DOHH2 (cell line): ENCODE measurements around the gene E2F3.

ENCODE experiments used
- H3F3A ChIP-seq: fragments of 200-600 bp; sonication (generic), shearing (Covaris generic); 2 replicates; pipeline ENCODE4 v1.6.0; 2016; ENCODE audit warnings: antibody characterized with exemption, mild to moderate bottlenecking; ENCODE audit not compliant: control insufficient read depth, insufficient read depth
- H3K27ac ChIP-seq: fragments of 200-600 bp; sonication (generic); 2 replicates; pipeline ENCODE4 v1.5.1; 2014; ENCODE audit warnings: low read depth, mild to moderate bottlenecking, low read length, moderate library complexity
- H3K27me3 ChIP-seq: fragments of 200-600 bp; sonication (generic); 2 replicates; pipeline ENCODE4 v1.6.1; 2014; ENCODE audit warnings: mild to moderate bottlenecking, low read length, mixed read lengths; ENCODE audit not compliant: control insufficient read depth
- H3K36me3 ChIP-seq: fragments of 200-600 bp; sonication (generic); 2 replicates; pipeline ENCODE4 v1.6.1; 2014; ENCODE audit warnings: mild to moderate bottlenecking, low read length, moderate library complexity, mixed read lengths; ENCODE audit not compliant: control insufficient read depth
- H3K4me1 ChIP-seq: fragments of 200-600 bp; sonication (generic); 2 replicates; pipeline ENCODE4 v1.6.1; 2014; ENCODE audit warnings: mild to moderate bottlenecking, low read length, mixed read lengths; ENCODE audit not compliant: control insufficient read depth
- H3K4me2 ChIP-seq: fragments of 200-600 bp; sonication (generic); 2 replicates; pipeline ENCODE4 v1.6.0; 2014; ENCODE audit warnings: mild to moderate bottlenecking, low read length, moderate library complexity
- H3K4me3 ChIP-seq: fragments of 200-600 bp; sonication (generic); 2 replicates; pipeline ENCODE4 v1.5.1; 2014; ENCODE audit warnings: mild to moderate bottlenecking, low read length, mixed read lengths
- H3K79me2 ChIP-seq: fragments of 200-600 bp; sonication (generic); 2 replicates; pipeline ENCODE4 v1.6.1; 2014; ENCODE audit warnings: mild to moderate bottlenecking, low read length, mixed read lengths; ENCODE audit not compliant: control insufficient read depth
- H3K9me2 ChIP-seq: fragments of 200-600 bp; sonication (generic); replicated peaks from 2 replicates; pipeline ENCODE4 v1.6.1; 2014; ENCODE audit warnings: mild to moderate bottlenecking, low read length, mixed read lengths; ENCODE audit not compliant: control insufficient read depth
- H3K9me3 ChIP-seq: fragments of 200-600 bp; sonication (generic); 2 replicates; pipeline ENCODE4 v1.6.1; 2014; ENCODE audit warnings: antibody characterized with exemption, low read length, mixed read lengths; ENCODE audit not compliant: control insufficient read depth, insufficient read depth
- H4K20me1 ChIP-seq: fragments of 200-600 bp; sonication (generic); 2 replicates; pipeline ENCODE4 v1.6.0; 2014; ENCODE audit warnings: low read depth, mild to moderate bottlenecking, antibody characterized with exemption, low read length, moderate library complexity; ENCODE audit not compliant: control insufficient read depth, insufficient read depth
- EZH2phosphoT487 ChIP-seq: fragments of 200-600 bp; sonication (generic); IDR thresholded peaks from 2 replicates; pipeline ENCODE4 v1.6.1; 2017; ENCODE audit warnings: borderline replicate concordance, mild to moderate bottlenecking, antibody characterized with exemption, low read length, moderate library complexity, mixed read lengths
- TF ChIP-seq, protein P1 (sequence below): fragments of 200-600 bp; sonication (generic); IDR thresholded peaks from one replicate; pipeline ENCODE4 v1.5.1; 2014; ENCODE audit warnings: antibody characterized with exemption, mild to moderate bottlenecking, low read depth, low read length; ENCODE audit not compliant: poor library complexity, severe bottlenecking

The E2F3 gene

DNA sequence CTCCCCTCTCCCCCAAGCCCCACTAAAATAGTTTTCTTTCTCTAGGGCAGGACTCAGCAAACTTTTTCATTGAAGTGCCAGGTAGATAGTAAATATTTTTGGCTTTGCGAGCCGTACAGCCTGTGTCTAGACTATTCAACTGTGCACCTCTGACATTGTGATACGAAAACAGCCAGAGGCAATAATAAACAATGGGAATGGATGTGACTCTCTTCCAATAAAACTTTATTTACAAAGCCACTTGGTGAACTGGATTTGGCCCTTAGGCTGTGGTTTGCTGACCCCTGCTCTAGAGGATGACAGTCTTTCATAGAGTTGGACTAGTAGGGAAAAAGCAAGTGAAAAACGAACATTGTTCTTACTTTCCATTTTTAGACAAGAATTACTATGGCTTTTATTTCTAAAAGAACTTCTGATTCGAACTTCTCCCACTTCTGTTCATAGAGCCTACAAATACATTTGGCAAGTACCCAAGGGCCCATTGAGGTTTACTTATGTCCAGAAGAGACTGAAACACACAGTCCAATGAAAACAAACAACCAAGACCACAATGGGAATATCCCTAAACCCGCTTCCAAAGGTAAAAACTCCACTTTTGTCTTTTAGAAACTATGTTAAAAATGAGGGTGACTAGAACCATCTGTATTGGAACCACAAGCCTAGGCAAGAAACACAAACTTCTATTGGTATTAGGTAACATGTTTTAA lies 86.1 kb downstream of the E2F3 start:
- H3K9me3 ChIP-seq = no peaks in the 10 kb centered on the region
- H3K4me2 ChIP-seq = no peak overlapping the region
- H3K4me3 ChIP-seq = no peak overlapping the region
- H3K9me2 ChIP-seq = no peaks in the 10 kb centered on the region
- no peak overlapping the region for H3K27ac ChIP-seq
- no peaks in the 10 kb centered on the region for H3K79me2 ChIP-seq
- H4K20me1 ChIP-seq = no peaks in the 10 kb centered on the region
- H3K36me3 ChIP-seq = peaks cover 73% of the 10 kb centered on the region
- no peaks in the 10 kb centered on the region for H3K27me3 ChIP-seq
- TF ChIP-seq, protein P1, sequence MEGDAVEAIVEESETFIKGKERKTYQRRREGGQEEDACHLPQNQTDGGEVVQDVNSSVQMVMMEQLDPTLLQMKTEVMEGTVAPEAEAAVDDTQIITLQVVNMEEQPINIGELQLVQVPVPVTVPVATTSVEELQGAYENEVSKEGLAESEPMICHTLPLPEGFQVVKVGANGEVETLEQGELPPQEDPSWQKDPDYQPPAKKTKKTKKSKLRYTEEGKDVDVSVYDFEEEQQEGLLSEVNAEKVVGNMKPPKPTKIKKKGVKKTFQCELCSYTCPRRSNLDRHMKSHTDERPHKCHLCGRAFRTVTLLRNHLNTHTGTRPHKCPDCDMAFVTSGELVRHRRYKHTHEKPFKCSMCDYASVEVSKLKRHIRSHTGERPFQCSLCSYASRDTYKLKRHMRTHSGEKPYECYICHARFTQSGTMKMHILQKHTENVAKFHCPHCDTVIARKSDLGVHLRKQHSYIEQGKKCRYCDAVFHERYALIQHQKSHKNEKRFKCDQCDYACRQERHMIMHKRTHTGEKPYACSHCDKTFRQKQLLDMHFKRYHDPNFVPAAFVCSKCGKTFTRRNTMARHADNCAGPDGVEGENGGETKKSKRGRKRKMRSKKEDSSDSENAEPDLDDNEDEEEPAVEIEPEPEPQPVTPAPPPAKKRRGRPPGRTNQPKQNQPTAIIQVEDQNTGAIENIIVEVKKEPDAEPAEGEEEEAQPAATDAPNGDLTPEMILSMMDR = no peak
- TF ChIP-seq EZH2phosphoT487 = no peak
- peaks cover 2% of the 10 kb centered on the region; the same call in 1 of the 2 replicates for H3F3A ChIP-seq
- no peaks in the 10 kb centered on the region for H3K4me1 ChIP-seq

- Histone ChIP-seq H4K20me1 (no peaks in the 10 kb centered on the region), H3K27ac (no peak overlapping the region), H3K4me3 (no peak overlapping the region), H3K27me3 (no peaks in the 10 kb centered on the region), H3K4me2 (no peak overlapping the region), H3K36me3 (peaks cover 49% of the 10 kb centered on the region), H3K4me1 (no peaks in the 10 kb centered on the region), H3F3A (peaks cover 3% of the 10 kb centered on the region; the same call in 1 of the 2 replicates), H3K9me2 (no peaks in the 10 kb centered on the region), H3K79me2 (no peaks in the 10 kb centered on the region), H3K9me3 (no peaks in the 10 kb centered on the region)
- TF ChIP-seq, protein P1 = no peak
- TF ChIP-seq EZH2phosphoT487 = no peak
These were observed 88.9 kb downstream of the E2F3 start for GRCh38 chr6:20490591-20490990.

- H4K20me1 ChIP-seq = no peaks in the 10 kb centered on the region
- H3K9me3 ChIP-seq = no peaks in the 10 kb centered on the region
- H3F3A ChIP-seq = peaks cover 6% of the 10 kb centered on the region; the same call in 1 of the 2 replicates
- TF ChIP-seq, protein P1 = no peak
- no peak for TF ChIP-seq EZH2phosphoT487
- no peak overlapping the region for H3K4me2 ChIP-seq
- no peak overlapping the region for H3K27ac ChIP-seq
- no peak overlapping the region for H3K4me3 ChIP-seq
- H3K9me2 ChIP-seq = no peaks in the 10 kb centered on the region
- peaks cover 40% of the 10 kb centered on the region for H3K36me3 ChIP-seq
- no peaks in the 10 kb centered on the region for H3K79me2 ChIP-seq
- H3K27me3 ChIP-seq = no peaks in the 10 kb centered on the region
- H3K4me1 ChIP-seq = no peaks in the 10 kb centered on the region
These were observed 90.4 kb downstream of the E2F3 start for GRCh38 chr6:20492099-20492498.
